ENCODE measurements around the gene PTPRN2. TPM values are rescaled to one million over a fixed set of nuclear protein-coding genes. Genes with fewer than 3 reads are reported as not detected.

PTPRN2 gene
- total and polyA plus RNA-seq, 2 of the 8 experiments (the other 6 are each of a cell fraction or from before 2014, with no cell fraction given): 2.6 to 4.5 TPM

GRCh38 chr7:158572000-158572828 lies 15.4 kb downstream of the PTPRN2 start:
- Histone ChIP-seq H3K23ac (ENCODE audit: insufficient read length) (no peak overlapping the region), H3K56ac (replicated peaks; ENCODE audit: insufficient read length, low read depth, low read length) (no peak overlapping the region), H3K79me1 (ENCODE audit: low read depth, low read length) (no peaks in the 10 kb centered on the region), H4K20me1 (replicated peaks in 1 of 2; ENCODE audit: control insufficient read depth in 1 of 2, insufficient read depth in 2 of 2, low read length in 2 of 2) (no peaks in the 10 kb centered on the region), H3K9me3 (ENCODE audit: insufficient read depth in 2 of 2, low read depth in 1 of 2, low read length in 1 of 2) (peaks cover 0 to 5% of the 10 kb centered on the region in 2 experiments; a peak in 1 of 4 replicates), H3K14ac (ENCODE audit: insufficient read length) (no peak overlapping the region), H2AK5ac (ENCODE audit: low read depth, low read length) (no peak overlapping the region), H3K9ac (replicated peaks in 1 of 4; ENCODE audit: extremely low read depth in 1 of 4, low read depth in 3 of 4, low read length in 3 of 4) (no peak overlapping the region), H3K79me2 (ENCODE audit: control insufficient read depth in 1 of 2, insufficient read depth in 2 of 2, low read length in 2 of 2) (no peaks in the 10 kb centered on the region), H3K4me1 (replicated peaks in 1 of 4; ENCODE audit: control insufficient read depth in 3 of 4, insufficient read depth in 4 of 4, low read length in 3 of 4) (peaks cover 0 to 5% (median under 1%) of the 10 kb centered on the region in 4 experiments; a peak in 5 of 7 replicates), H2BK20ac (ENCODE audit: low read length) (no peak overlapping the region; the same call in 1 of the 2 replicates), H2BK5ac (ENCODE audit: low read depth, low read length) (no peak overlapping the region), H4K91ac (replicated peaks; ENCODE audit: insufficient read length, low read length) (no peak overlapping the region), H3K18ac (ENCODE audit: extremely low read depth, low read length) (no peak overlapping the region), H4K8ac (ENCODE audit: extremely low read depth, insufficient read depth, low read length) (no peak overlapping the region), H3K4ac (replicated peaks; ENCODE audit: insufficient read length, low read depth, low read length) (no peak overlapping the region), H3K4me3 (ENCODE audit: extremely low read depth in 1 of 4, insufficient read depth in 2 of 4, low read depth in 3 of 4, low read length in 4 of 4) (no peak overlapping the region), H2BK120ac (replicated peaks; ENCODE audit: low read depth, low read length) (no peak overlapping the region), H3K36me3 (ENCODE audit: control insufficient read depth in 2 of 4, insufficient read depth in 4 of 4, low read length in 3 of 4) (no peaks in the 10 kb centered on the region; a peak in 1 of 8 replicates), H2AFZ (ENCODE audit: low read length) (no peak overlapping the region), H2BK12ac (ENCODE audit: low read depth, low read length) (no peak overlapping the region), H2BK15ac (ENCODE audit: low read length) (no peak overlapping the region), H3K23me2 (ENCODE audit: low read depth, low read length) (no peaks in the 10 kb centered on the region; the same call in 1 of the 2 replicates), H3K27me3 (replicated peaks in 1 of 4; ENCODE audit: control insufficient read depth in 3 of 4, extremely low read depth in 1 of 4, insufficient read depth in 3 of 4, low read length in 3 of 4) (peaks cover 3 to 24% (median 19%) of the 10 kb centered on the region in 4 experiments; a peak in 6 of 7 replicates), H3K27ac (ENCODE audit: low read depth, low read length) (no peak overlapping the region), H3K4me2 (ENCODE audit: insufficient read depth in 1 of 2, low read depth in 2 of 2, low read length in 2 of 2) (no peak overlapping the region), H4K5ac (ENCODE audit: insufficient read length, low read depth, low read length) (no peak overlapping the region)
- ChIA-PET CTCF (ENCODE audit: partially characterized antibody) (interaction anchor here (0.6 to 2.2 kb wide), 14 partner anchors 8 to 176 kb away, joined by 3 to 8 read pairs (median 3); no protein-coding TSS in a partner anchor), POLR2A (ENCODE audit: partially characterized antibody) (no interaction called here)
- FAIRE-seq (no peak), DNase-seq (ENCODE audit: low read depth in 1 of 2, low spot score in 2 of 2) (no peak)
- 77% methylated on average over 7 of the region's 7 CpGs; no CpG with 5 or more reads in 1 of the 2 experiments for WGBS, 2 experiments (ENCODE audit: extremely low coverage in 1 of 2, insufficient coverage in 1 of 2, insufficient read length in 1 of 2, insufficient replicate concordance in 2 of 2, low coverage in 1 of 2, low lambda C conversion rate in 2 of 2, missing lambda C conversion rate in 1 of 2)
- TF ChIP-seq MAFK (IDR thresholded peaks at IDR 0.05; ENCODE audit: low read depth, low read length): no peak
- TF ChIP-seq PHF8 (conservative IDR thresholded peaks at IDR 0.05; ENCODE audit: low read depth, low read length): no peak
- peak in 1 of 2 experiments; percentile 43; a peak in 2 of 4 replicates for TF ChIP-seq RAD21 (IDR thresholded peaks at IDR 0.05 in 1 of 2, conservative IDR thresholded peaks at IDR 0.05 in 1 of 2; ENCODE audit: low read depth in 2 of 2, low read length in 2 of 2)
- no peak for TF ChIP-seq GABPA (IDR thresholded peaks at IDR 0.05; ENCODE audit: borderline replicate concordance, insufficient read depth, low read length)
- no peak for TF ChIP-seq JUND (IDR thresholded peaks at IDR 0.05; ENCODE audit: low read length)
- TF ChIP-seq, protein P1, sequence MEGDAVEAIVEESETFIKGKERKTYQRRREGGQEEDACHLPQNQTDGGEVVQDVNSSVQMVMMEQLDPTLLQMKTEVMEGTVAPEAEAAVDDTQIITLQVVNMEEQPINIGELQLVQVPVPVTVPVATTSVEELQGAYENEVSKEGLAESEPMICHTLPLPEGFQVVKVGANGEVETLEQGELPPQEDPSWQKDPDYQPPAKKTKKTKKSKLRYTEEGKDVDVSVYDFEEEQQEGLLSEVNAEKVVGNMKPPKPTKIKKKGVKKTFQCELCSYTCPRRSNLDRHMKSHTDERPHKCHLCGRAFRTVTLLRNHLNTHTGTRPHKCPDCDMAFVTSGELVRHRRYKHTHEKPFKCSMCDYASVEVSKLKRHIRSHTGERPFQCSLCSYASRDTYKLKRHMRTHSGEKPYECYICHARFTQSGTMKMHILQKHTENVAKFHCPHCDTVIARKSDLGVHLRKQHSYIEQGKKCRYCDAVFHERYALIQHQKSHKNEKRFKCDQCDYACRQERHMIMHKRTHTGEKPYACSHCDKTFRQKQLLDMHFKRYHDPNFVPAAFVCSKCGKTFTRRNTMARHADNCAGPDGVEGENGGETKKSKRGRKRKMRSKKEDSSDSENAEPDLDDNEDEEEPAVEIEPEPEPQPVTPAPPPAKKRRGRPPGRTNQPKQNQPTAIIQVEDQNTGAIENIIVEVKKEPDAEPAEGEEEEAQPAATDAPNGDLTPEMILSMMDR (IDR thresholded peaks at IDR 0.05; ENCODE audit: control extremely low read depth in 1 of 3, insufficient read depth in 1 of 3, low read depth in 1 of 3, low read length in 3 of 3): peak; percentile 39 to 45 (median 45)
- TF ChIP-seq SRF (IDR thresholded peaks at IDR 0.05; ENCODE audit: low read depth, low read length): no peak
- no peak for TF ChIP-seq CREB1 (IDR thresholded peaks at IDR 0.05)
- TF ChIP-seq SUZ12 (IDR thresholded peaks at IDR 0.05; ENCODE audit: low read length): no peak

Measured in H1 (cell line).